HG02571 (cell line): ENCODE results near the gene TUBB4B.

Experiments
- ATAC-seq: cut with Tn5 transposase; IDR thresholded peaks from one replicate; pipeline ENCODE4 v1.9.1; 2021; ENCODE audit warnings: mild to moderate bottlenecking, moderate library complexity; ENCODE audit not compliant: unreplicated experiment

TUBB4B gene

GRCh38 chr9:137280474-137281344, 39.6 kb downstream of the TUBB4B start:
- no peak for ATAC-seq

- no peak for ATAC-seq
Observed at GRCh38 chr9:137281345-137282116, 40.4 kb downstream of the TUBB4B start.

- ATAC-seq: no peak
Observed at GRCh38 chr9:137286975-137287383, 45.9 kb downstream of the TUBB4B start.

GRCh38 chr9:137293094-137293481, 52.0 kb downstream of the TUBB4B start:
- ATAC-seq: no peak
